ENCODE results near the gene DUSP1.

- TF ChIP-seq POLR2A (IDR thresholded peaks at IDR 0.05; ENCODE audit: borderline replicate concordance, extremely low read depth, insufficient read depth, insufficient read length): no peak
- TF ChIP-seq ZNF274 (IDR thresholded peaks at IDR 0.05; ENCODE audit: low read depth, low read length): no peak
- no peak for TF ChIP-seq EZH2phosphoT487 (IDR thresholded peaks at IDR 0.05; ENCODE audit: borderline replicate concordance)
- TF ChIP-seq, protein P1, sequence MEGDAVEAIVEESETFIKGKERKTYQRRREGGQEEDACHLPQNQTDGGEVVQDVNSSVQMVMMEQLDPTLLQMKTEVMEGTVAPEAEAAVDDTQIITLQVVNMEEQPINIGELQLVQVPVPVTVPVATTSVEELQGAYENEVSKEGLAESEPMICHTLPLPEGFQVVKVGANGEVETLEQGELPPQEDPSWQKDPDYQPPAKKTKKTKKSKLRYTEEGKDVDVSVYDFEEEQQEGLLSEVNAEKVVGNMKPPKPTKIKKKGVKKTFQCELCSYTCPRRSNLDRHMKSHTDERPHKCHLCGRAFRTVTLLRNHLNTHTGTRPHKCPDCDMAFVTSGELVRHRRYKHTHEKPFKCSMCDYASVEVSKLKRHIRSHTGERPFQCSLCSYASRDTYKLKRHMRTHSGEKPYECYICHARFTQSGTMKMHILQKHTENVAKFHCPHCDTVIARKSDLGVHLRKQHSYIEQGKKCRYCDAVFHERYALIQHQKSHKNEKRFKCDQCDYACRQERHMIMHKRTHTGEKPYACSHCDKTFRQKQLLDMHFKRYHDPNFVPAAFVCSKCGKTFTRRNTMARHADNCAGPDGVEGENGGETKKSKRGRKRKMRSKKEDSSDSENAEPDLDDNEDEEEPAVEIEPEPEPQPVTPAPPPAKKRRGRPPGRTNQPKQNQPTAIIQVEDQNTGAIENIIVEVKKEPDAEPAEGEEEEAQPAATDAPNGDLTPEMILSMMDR (IDR thresholded peaks at IDR 0.05 in 2 of 3, conservative IDR thresholded peaks at IDR 0.05 in 1 of 3; ENCODE audit: borderline replicate concordance in 1 of 3, insufficient read depth in 1 of 3, low read depth in 2 of 3, low read length in 2 of 3): peak in 1 of 3 experiments; percentile 9; a peak in 1 of 6 replicates
- TF ChIP-seq, protein P2, sequence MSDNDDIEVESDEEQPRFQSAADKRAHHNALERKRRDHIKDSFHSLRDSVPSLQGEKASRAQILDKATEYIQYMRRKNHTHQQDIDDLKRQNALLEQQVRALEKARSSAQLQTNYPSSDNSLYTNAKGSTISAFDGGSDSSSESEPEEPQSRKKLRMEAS (IDR thresholded peaks at IDR 0.05): peak; percentile 100
- no peak for TF ChIP-seq EZH2 (IDR thresholded peaks at IDR 0.05)
- TF ChIP-seq POLR2AphosphoS5 (IDR thresholded peaks at IDR 0.05; ENCODE audit: low read depth, low read length): 0 out of 2 replicates have a peak, but pooled peaks have one; percentile 15
- TF ChIP-seq, protein P3, sequence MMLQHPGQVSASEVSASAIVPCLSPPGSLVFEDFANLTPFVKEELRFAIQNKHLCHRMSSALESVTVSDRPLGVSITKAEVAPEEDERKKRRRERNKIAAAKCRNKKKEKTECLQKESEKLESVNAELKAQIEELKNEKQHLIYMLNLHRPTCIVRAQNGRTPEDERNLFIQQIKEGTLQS (IDR thresholded peaks at IDR 0.05): no peak
- no peak for TF ChIP-seq REST (IDR thresholded peaks at IDR 0.05; ENCODE audit: low read depth)
- no peak for TF ChIP-seq YY1 (IDR thresholded peaks at IDR 0.05; ENCODE audit: extremely low read depth, insufficient replicate concordance, low read depth, low read length)
- no peak for TF ChIP-seq ZFX (IDR thresholded peaks at IDR 0.05)
- 0 out of 2 replicates have a peak, but pooled peaks have one; percentile 21 for TF ChIP-seq RAD21 (IDR thresholded peaks at IDR 0.05; ENCODE audit: low read depth)
Measured at GRCh38 chr5:172730981-172731679, 39.9 kb downstream of the DUSP1 start.

Measured in HCT116 (cell line).